H1 (cell line): ENCODE data around the gene RAD52. TPM values are rescaled to one million over a fixed set of nuclear protein-coding genes. Genes with fewer than 3 reads are reported as not detected.

Experiments
- CTCF ChIA-PET: fragments of 300-600 bp; sonication (Branson Sonifier 250); formaldehyde crosslinking; loops from one replicate; lab custom pipeline; 2021; ENCODE audit not compliant: partially characterized antibody; lab: Charles Lee
- POLR2A ChIA-PET: fragments of 300-600 bp; sonication (Branson Sonifier 250); formaldehyde crosslinking; loops from one replicate; lab custom pipeline; 2021; ENCODE audit warnings: inconsistent platforms; ENCODE audit not compliant: partially characterized antibody; lab: Charles Lee
- DNase-seq, 2 experiments: peaks; one replicate each; pipeline versions ENCODE4 v3.0.0 to v3.0.0-alpha.2; 2010 to 2022; ENCODE audit warnings: low spot score in 2 of 2, low read depth in 1 of 2, mixed read lengths in 1 of 2
- FAIRE-seq: peaks from 2 replicates; lab custom pipeline; 2011; peaks lifted over from hg19 to GRCh38; lab: Jason Lieb, UNC
- H2AFZ ChIP-seq: 2 replicates; pipeline ENCODE4 v1.8.1; 2012; ENCODE audit warnings: low read length, inconsistent platforms
- H2AK5ac ChIP-seq: 2 replicates; pipeline ENCODE4 v1.6.1; 2013; ENCODE audit warnings: low read depth, low read length
- H2BK120ac ChIP-seq: replicated peaks from 2 replicates; pipeline ENCODE3; 2013; ENCODE audit warnings: low read depth, low read length, inconsistent platforms
- H2BK12ac ChIP-seq: 2 replicates; pipeline ENCODE4 v1.6.1; 2013; ENCODE audit warnings: low read depth, low read length
- H2BK15ac ChIP-seq: 2 replicates; pipeline ENCODE4 v1.6.1; 2013; ENCODE audit warnings: low read length
- H2BK20ac ChIP-seq: 2 replicates; pipeline ENCODE4 v1.6.1; 2013; ENCODE audit warnings: low read length
- H2BK5ac ChIP-seq: 2 replicates; pipeline ENCODE4 v1.6.1; 2013; ENCODE audit warnings: low read depth, low read length
- H3K14ac ChIP-seq: 2 replicates; pipeline ENCODE4 v1.6.1; 2013; ENCODE audit warnings: inconsistent platforms; ENCODE audit not compliant: insufficient read length
- H3K18ac ChIP-seq: 2 replicates; pipeline ENCODE4 v1.6.1; 2013; ENCODE audit warnings: low read length; ENCODE audit errors: extremely low read depth
- H3K23ac ChIP-seq: 2 replicates; pipeline ENCODE4 v1.6.1; 2013; ENCODE audit warnings: inconsistent platforms; ENCODE audit not compliant: insufficient read length
- H3K23me2 ChIP-seq: 2 replicates; pipeline ENCODE4 v1.6.1; 2013; ENCODE audit warnings: low read depth, low read length
- H3K27ac ChIP-seq: 2 replicates; pipeline ENCODE4 v1.6.1; 2011; ENCODE audit warnings: low read depth, low read length, inconsistent platforms
- H3K27me3 ChIP-seq, 4 experiments: replicated peaks in 1 of 4; 1 replicate in 1 of 4; 2 replicates in 3 of 4; pipeline versions ENCODE4 v1.6.1 to v1.8.1; 2011 to 2013; ENCODE audit warnings: low read length in 3 of 4, mild to moderate bottlenecking in 3 of 4, inconsistent platforms in 2 of 4, mixed read lengths in 2 of 4, moderate library complexity in 1 of 4; ENCODE audit not compliant: control insufficient read depth in 3 of 4, insufficient read depth in 3 of 4; ENCODE audit errors: extremely low read depth in 1 of 4
- H3K36me3 ChIP-seq, 4 experiments: 2 replicates each; pipeline versions ENCODE4 v1.6.1 to v1.8.1; 2011 to 2013; ENCODE audit warnings: mild to moderate bottlenecking in 4 of 4, low read length in 3 of 4, moderate library complexity in 2 of 4, control low read depth in 1 of 4, inconsistent platforms in 1 of 4; ENCODE audit not compliant: insufficient read depth in 4 of 4, control insufficient read depth in 2 of 4
- H3K4ac ChIP-seq: replicated peaks from 2 replicates; pipeline ENCODE3; 2013; ENCODE audit warnings: low read length, low read depth, mixed read lengths, inconsistent platforms; ENCODE audit not compliant: insufficient read length
- H3K4me1 ChIP-seq, 4 experiments: replicated peaks in 1 of 4; 1 replicate in 1 of 4; 2 replicates in 3 of 4; pipeline versions ENCODE4 v1.6.1 to v1.8.1; 2011 to 2013; ENCODE audit warnings: low read length in 3 of 4, inconsistent platforms in 2 of 4, mixed read lengths in 1 of 4; ENCODE audit not compliant: insufficient read depth in 4 of 4, control insufficient read depth in 3 of 4
- H3K4me2 ChIP-seq, 2 experiments: 2 replicates each; pipeline versions ENCODE4 v1.6.1 to v1.8.1; 2011 to 2013; ENCODE audit warnings: low read depth in 2 of 2, low read length in 2 of 2, control low read depth in 1 of 2, inconsistent platforms in 1 of 2, mild to moderate bottlenecking in 1 of 2; ENCODE audit not compliant: insufficient read depth in 1 of 2
- H3K4me3 ChIP-seq, 4 experiments: fragments of 200-600, 300-600 bp in 1 of 4; sonication (generic), shearing (Covaris generic), sonication (Bioruptor Twin) in 1 of 4; 2 replicates each; pipeline versions ENCODE4 v1.5.1 to v1.8.1; 2011 to 2016; ENCODE audit warnings: low read length in 4 of 4, low read depth in 3 of 4, control low read depth in 2 of 4, inconsistent platforms in 2 of 4, mild to moderate bottlenecking in 2 of 4, mixed read lengths in 1 of 4, moderate library complexity in 1 of 4; ENCODE audit not compliant: insufficient read depth in 2 of 4; ENCODE audit errors: extremely low read depth in 1 of 4
- H3K56ac ChIP-seq: replicated peaks from 2 replicates; pipeline ENCODE3; 2013; ENCODE audit warnings: low read depth, mild to moderate bottlenecking, mixed read lengths, low read length, inconsistent platforms; ENCODE audit not compliant: insufficient read length
- H3K79me1 ChIP-seq: 2 replicates; pipeline ENCODE4 v1.6.1; 2013; ENCODE audit warnings: low read depth, low read length, control low read depth
- H3K79me2 ChIP-seq, 2 experiments: 2 replicates each; pipeline versions ENCODE4 v1.6.1 to v1.8.1; 2012 to 2013; ENCODE audit warnings: low read length in 2 of 2, mild to moderate bottlenecking in 2 of 2, inconsistent platforms in 1 of 2; ENCODE audit not compliant: insufficient read depth in 2 of 2, control insufficient read depth in 1 of 2
- H3K9ac ChIP-seq, 4 experiments: replicated peaks in 1 of 4; 1 replicate in 1 of 4; 2 replicates in 3 of 4; pipeline versions ENCODE4 v1.6.1 to v1.8.1; 2011 to 2013; ENCODE audit warnings: low read depth in 3 of 4, low read length in 3 of 4, control low read depth in 2 of 4, mild to moderate bottlenecking in 2 of 4, moderate library complexity in 2 of 4, inconsistent platforms in 1 of 4; ENCODE audit errors: extremely low read depth in 1 of 4
- H3K9me3 ChIP-seq, 2 experiments: 2 replicates each; pipeline versions ENCODE4 v1.6.1 to v1.8.1; 2012 to 2013; ENCODE audit warnings: mild to moderate bottlenecking in 2 of 2, moderate library complexity in 2 of 2, control low read depth in 1 of 2, inconsistent platforms in 1 of 2, low read depth in 1 of 2, low read length in 1 of 2, mixed read lengths in 1 of 2; ENCODE audit not compliant: insufficient read depth in 2 of 2
- H4K20me1 ChIP-seq, 2 experiments: replicated peaks in 1 of 2; 2 replicates each; pipeline versions ENCODE3 to v1.8.1; 2011 to 2013; ENCODE audit warnings: inconsistent platforms in 2 of 2, low read length in 2 of 2, mild to moderate bottlenecking in 1 of 2; ENCODE audit not compliant: insufficient read depth in 2 of 2, control insufficient read depth in 1 of 2
- H4K5ac ChIP-seq: 2 replicates; pipeline ENCODE4 v1.6.1; 2013; ENCODE audit warnings: low read length, low read depth, mixed read lengths, inconsistent platforms; ENCODE audit not compliant: insufficient read length
- H4K8ac ChIP-seq: 2 replicates; pipeline ENCODE4 v1.8.0; 2013; ENCODE audit warnings: mild to moderate bottlenecking, moderate library complexity, low read length, inconsistent platforms; ENCODE audit not compliant: insufficient read depth; ENCODE audit errors: extremely low read depth
- H4K91ac ChIP-seq: replicated peaks from 2 replicates; pipeline ENCODE3; 2013; ENCODE audit warnings: low read length, mixed read lengths, inconsistent platforms; ENCODE audit not compliant: insufficient read length
- E2F6 ChIP-seq: IDR thresholded peaks from 2 replicates; pipeline ENCODE4 v1.6.1; 2012; ENCODE audit warnings: inconsistent platforms
- EP300 ChIP-seq, 2 experiments: IDR thresholded peaks; 1 replicate in 1 of 2; 2 replicates in 1 of 2; pipeline ENCODE4 v1.6.1; 2011 to 2012; ENCODE audit warnings: low read depth in 2 of 2, low read length in 2 of 2, mild to moderate bottlenecking in 2 of 2, borderline replicate concordance in 1 of 2, inconsistent platforms in 1 of 2, moderate library complexity in 1 of 2
- RNF2 ChIP-seq: fragments of 200-900, 300-1000 bp; sonication (generic); IDR thresholded peaks from 2 replicates; pipeline ENCODE4 v1.7.1; 2016; ENCODE audit warnings: borderline replicate concordance, low read depth, mild to moderate bottlenecking, antibody characterized with exemption, low read length; ENCODE audit not compliant: poor library complexity, severe bottlenecking; ENCODE audit errors: missing control alignments
- TCF12 ChIP-seq: IDR thresholded peaks from 2 replicates; pipeline ENCODE4 v1.6.1; 2011; ENCODE audit warnings: low read depth, mild to moderate bottlenecking, low read length
- USF2 ChIP-seq: IDR thresholded peaks from 2 replicates; pipeline ENCODE4 v1.6.1; 2011; ENCODE audit warnings: low read length, improper control_type of control experiment
- WGBS, 2 experiments: shearing (Covaris generic) in 1 of 2; methylation state at CpG; one replicate each; pipeline versions ENCODE4 v1.1.6 to v1.1.7; 2013 to 2015; ENCODE audit warnings: low lambda C conversion rate in 2 of 2, mixed read lengths in 2 of 2, inconsistent platforms in 1 of 2, low coverage in 1 of 2, missing lambda C conversion rate in 1 of 2; ENCODE audit not compliant: insufficient replicate concordance in 2 of 2, insufficient coverage in 1 of 2, insufficient read length in 1 of 2; ENCODE audit errors: extremely low coverage in 1 of 2, missing lambda C conversion rate in 1 of 2; 5-methylcytosine and 5-hydroxymethylcytosine counted together
- polyA plus RNA-seq, 7 experiments: library from polyadenylated mRNA; depleted of rRNA in 3 of 7; stranded (reverse) in 5 of 7; unstranded in 2 of 7; fragments of >200 nt in 5 of 7; fragments of 200-250 nt in 2 of 7; gene quantifications; 1 replicate in 5 of 7; 2 replicates in 1 of 7; 4 replicates in 1 of 7; pipeline versions ENCODE4 v1.2.1 to v1.2.3, GENCODE V29; 2011 to 2013; ENCODE audit warnings: missing spikeins in 2 of 7, mixed read lengths in 2 of 7
- total RNA-seq: library from RNA; stranded (reverse); fragmentation: NEBNext Ultra II Directional; extraction: Animal tissue kit (Norgen Biotek cat#: 25700); gene quantifications from 2 replicates; pipeline ENCODE4 v1.2.1, GENCODE V29; 2021

Gene RAD52
- total and polyA plus RNA-seq, 2 of the 8 experiments (the other 6 are each of a cell fraction or from before 2014, with no cell fraction given), result 12.5 to 14.3 TPM

- Histone ChIP-seq H3K27ac (no peak overlapping the region; the same call in 1 of the 2 replicates), H2BK120ac (no peak overlapping the region), H3K23ac (no peak overlapping the region), H3K4ac (no peak overlapping the region), H3K36me3 (peaks cover 16 to 63% (median 28%) of the 10 kb centered on the region in 4 experiments), H3K56ac (no peak overlapping the region), H3K9me3 (no peaks in the 10 kb centered on the region), H2BK15ac (no peak overlapping the region), H4K20me1 (peaks cover 0 to 3% of the 10 kb centered on the region in 2 experiments), H3K14ac (no peak overlapping the region), H3K79me1 (no peaks in the 10 kb centered on the region), H2BK12ac (no peak overlapping the region), H4K91ac (no peak overlapping the region), H3K4me1 (0 out of 7 replicates have a peak, but pooled peaks cover 0 to 4% (median 0%) of the 10 kb centered on the region in 4 experiments), H4K5ac (no peak overlapping the region), H4K8ac (no peak overlapping the region), H2BK20ac (no peak overlapping the region), H3K4me2 (no peak overlapping the region), H3K4me3 (no peak overlapping the region), H3K27me3 (no peaks in the 10 kb centered on the region), H2AK5ac (no peak overlapping the region), H3K23me2 (no peaks in the 10 kb centered on the region), H3K79me2 (no peaks in the 10 kb centered on the region), H3K9ac (no peak overlapping the region), H3K18ac (no peak overlapping the region), H2BK5ac (no peak overlapping the region), H2AFZ (no peak overlapping the region)
- FAIRE-seq (no peak), DNase-seq (no peak)
- ChIA-PET CTCF (interaction anchor here (0.5 to 1.1 kb wide), 3 partner anchors 33 to 398 kb away, joined by 3 read pairs; partner anchors contain the start of gene RAD52), POLR2A (interaction anchor here (1.2 kb wide), 1 partner anchor 34 kb away, joined by 3 read pairs; the partner anchor contains the start of gene RAD52)
- TF ChIP-seq RNF2 (no peak), EP300 (IDR thresholded peaks at IDR 0.05; ENCODE audit: borderline replicate concordance in 1 of 2, low read depth in 2 of 2, low read length in 2 of 2) (no peak), E2F6 (no peak), TCF12 (no peak), USF2 (no peak)
- WGBS, 2 experiments, result 95% methylated on average over 27 of the region's 27 CpGs; no CpG with 5 or more reads in 1 of the 2 experiments
Observed at GRCh38 chr12:916240-916639, 33.3 kb downstream of the RAD52 start.
